Fibroblast of skin of left quadriceps (primary cell): ENCODE results near the gene HAGH.
"Not testable (repeated sequence)": the region's sequence is repeated elsewhere in the genome, so short reads cannot be mapped to it uniquely, and the experiment has no call there.

Experiments used
- DNase-seq, 2 experiments: peaks; one replicate each; pipeline ENCODE4 v3.0.0-alpha.2; 2013; ENCODE audit warnings: low read depth in 2 of 2

Gene HAGH

GRCh38 chr16:1826691-1827573, at the start of gene HAGH, which contains the start of gene FAHD1:
Gene HAGH (minus strand): TSS chr16:1826825. CDS start chr16:1826787, 38 bp downstream.
Gene FAHD1 (plus strand): TSS chr16:1827206. CDS start chr16:1827239, 33 bp downstream.
- peak; percentile 84 for DNase-seq

GRCh38 chr16:1876066-1876465, 49.4 kb upstream of the HAGH start:
- not testable (repeated sequence) for DNase-seq

GRCh38 chr16:1874854-1875253, 48.2 kb upstream of the HAGH start:
- DNase-seq = no peak

GRCh38 chr16:1871974-1872635, 45.5 kb upstream of the HAGH start, which contains the start of gene MEIOB:
Gene MEIOB (minus strand): TSS chr16:1872164. CDS start chr16:1868175, 3,989 bp downstream.
- peak in 1 of 2 experiments; percentile 3 for DNase-seq

GRCh38 chr16:1870365-1871082, 43.9 kb upstream of the HAGH start:
- peak in 1 of 2 experiments; percentile 4 for DNase-seq

- no peak for DNase-seq
Observed at GRCh38 chr16:1865902-1866690, 39.5 kb upstream of the HAGH start.

- DNase-seq = no peak
Observed at GRCh38 chr16:1863681-1864460, 37.2 kb upstream of the HAGH start.

GRCh38 chr16:1862394-1862793, 35.8 kb upstream of the HAGH start:
- no peak for DNase-seq

- no peak for DNase-seq
Observed at GRCh38 chr16:1861730-1862129, 35.1 kb upstream of the HAGH start.

GRCh38 chr16:1859650-1860049, 33.0 kb upstream of the HAGH start:
- DNase-seq = no peak

GRCh38 chr16:1858189-1858865, 31.7 kb upstream of the HAGH start:
- no peak for DNase-seq

GRCh38 chr16:1857433-1858097, 30.9 kb upstream of the HAGH start:
- no peak for DNase-seq

GRCh38 chr16:1851793-1852192, 25.2 kb upstream of the HAGH start:
- no peak for DNase-seq

GRCh38 chr16:1850981-1851380, 24.4 kb upstream of the HAGH start:
- no peak for DNase-seq

- DNase-seq = no peak
Observed at GRCh38 chr16:1846416-1846815, 19.8 kb upstream of the HAGH start.

- DNase-seq = no peak
Observed at GRCh38 chr16:1845985-1846384, 19.4 kb upstream of the HAGH start.

GRCh38 chr16:1839554-1839953, 12.9 kb upstream of the HAGH start:
- DNase-seq = peak; percentile 71 to 72

- DNase-seq = no peak
Observed at GRCh38 chr16:1834096-1834495, 7.5 kb upstream of the HAGH start.

- DNase-seq = no peak
Observed at GRCh38 chr16:1832838-1833454, 6.3 kb upstream of the HAGH start.
